K562 (cell line): Measurements from ENCODE around the gene LRRC41. TPM values are rescaled to one million over a fixed set of nuclear protein-coding genes. Genes with fewer than 3 reads are reported as not detected.

ENCODE experiments used
- BCLAF1 ChIP-seq, 2 experiments: fragments of 450-650 bp in 1 of 2; IDR thresholded peaks; 2 replicates each; pipeline ENCODE4 v1.6.1; 2011 to 2017; ENCODE audit warnings: low read depth in 2 of 2, antibody characterized with exemption in 1 of 2, borderline replicate concordance in 1 of 2, low read length in 1 of 2, mild to moderate bottlenecking in 1 of 2, mixed read lengths in 1 of 2; ENCODE audit not compliant: control insufficient read depth in 1 of 2
- KAT7 ChIP-seq: sonication (generic); formaldehyde crosslinking; IDR thresholded peaks from 2 replicates; pipeline ENCODE4 v1.8.0; 2022; ENCODE audit warnings: missing genetic modification reagents, mild to moderate bottlenecking, borderline replicate concordance
- NELFE ChIP-seq: IDR thresholded peaks from 2 replicates; pipeline ENCODE4 v1.6.1; 2011; ENCODE audit warnings: mild to moderate bottlenecking; ENCODE audit not compliant: insufficient read depth, insufficient read length
- NKRF ChIP-seq: fragments of 450-650 bp; IDR thresholded peaks from 2 replicates; pipeline ENCODE4 v1.6.1; 2016; ENCODE audit warnings: borderline replicate concordance
- NRF1 ChIP-seq, 2 experiments: fragments of 450-650 bp; IDR thresholded peaks in 1 of 2; conservative IDR thresholded peaks in 1 of 2; 2 replicates each; pipeline ENCODE4 v1.6.1; 2014; ENCODE audit warnings: mild to moderate bottlenecking in 2 of 2
- RBM14 ChIP-seq: fragments of 200-400 bp; formaldehyde crosslinking; IDR thresholded peaks from 2 replicates; pipeline ENCODE4 v1.6.1; 2018; ENCODE audit warnings: low read depth, mild to moderate bottlenecking, low read length, moderate library complexity, borderline replicate concordance; ENCODE audit not compliant: insufficient read depth
- SOX6 ChIP-seq: fragments of 450-650 bp; IDR thresholded peaks from 2 replicates; pipeline ENCODE4 v1.6.1; 2014; ENCODE audit warnings: mild to moderate bottlenecking
- TAF1 ChIP-seq: IDR thresholded peaks from 2 replicates; pipeline ENCODE4 v1.6.1; 2011; ENCODE audit warnings: mild to moderate bottlenecking, low read length, moderate library complexity; ENCODE audit not compliant: insufficient read depth, control insufficient read depth, severe bottlenecking; ENCODE audit errors: extremely low read depth
- YY1 ChIP-seq, 3 experiments: IDR thresholded peaks; 2 replicates each; pipeline ENCODE4 v1.6.1; 2011; ENCODE audit warnings: low read length in 2 of 3, mild to moderate bottlenecking in 2 of 3, moderate library complexity in 2 of 3, borderline replicate concordance in 1 of 3, control low read depth in 1 of 3, low read depth in 1 of 3; ENCODE audit not compliant: insufficient read depth in 3 of 3, insufficient replicate concordance in 2 of 3, control insufficient read depth in 1 of 3, insufficient read length in 1 of 3; ENCODE audit errors: extremely low read depth in 1 of 3
- ZBTB49 ChIP-seq: sonication (generic); formaldehyde crosslinking; IDR thresholded peaks from 2 replicates; pipeline ENCODE4 v1.8.0; 2022; ENCODE audit warnings: missing genetic modification reagents, mild to moderate bottlenecking, borderline replicate concordance
- ZNF561 ChIP-seq: fragments of 450-650 bp; formaldehyde crosslinking; conservative IDR thresholded peaks from 2 replicates; pipeline ENCODE4 v1.4.0; 2020; ENCODE audit warnings: mild to moderate bottlenecking, moderate library complexity
- polyA plus RNA-seq, 8 experiments: library from polyadenylated mRNA; depleted of rRNA in 4 of 8; stranded (reverse) in 5 of 8; unstranded in 3 of 8; fragments of >200 nt; fragmentation: Nextera tagmentation in 2 of 8; fragmentation: Illumina TruSeq in 1 of 8; extraction: Ambion mirVana in 2 of 8; extraction: Trizol in 1 of 8; gene quantifications; 2 replicates each; pipeline versions ENCODE4 v1.2.1 to v1.2.3, GENCODE V29; 2011 to 2014; ENCODE audit warnings: inconsistent platforms in 1 of 8, missing spikeins in 1 of 8
- total RNA-seq, 7 experiments: library from RNA; depleted of rRNA in 6 of 7; stranded (reverse); fragments of >200 nt in 6 of 7; fragmentation: Illumina TruSeq in 2 of 7; extraction: Trizol in 2 of 7; gene quantifications; 2 replicates each; pipeline versions ENCODE4 v1.2.1 to v1.2.3, GENCODE V29; 2011 to 2021; ENCODE audit warnings: low replicate concordance in 1 of 7

LRRC41 gene
- total and polyA plus RNA-seq, 9 of the 15 experiments (the other 6 are each of a cell fraction or from before 2014, with no cell fraction given): 10.5 to 64.7 (median 44.2) TPM

GRCh38 chr1:46300673-46301405 is 2.6 kb downstream of the LRRC41 start (continued):
- TF ChIP-seq NKRF: no peak
- TF ChIP-seq ZBTB49: no peak
- no peak for TF ChIP-seq BCLAF1 (IDR thresholded peaks at IDR 0.05; ENCODE audit: borderline replicate concordance in 1 of 2, control insufficient read depth in 1 of 2, low read depth in 2 of 2, low read length in 1 of 2)
- TF ChIP-seq NRF1 (conservative IDR thresholded peaks at IDR 0.05 in 1 of 2, IDR thresholded peaks at IDR 0.05 in 1 of 2): no peak
- TF ChIP-seq KAT7 (CRISPR knock-in tag): 0 out of 2 replicates have a peak, but pooled peaks have one; percentile 73
- no peak for TF ChIP-seq SOX6
- no peak for TF ChIP-seq RBM14
- 0 out of 2 replicates have a peak, but pooled peaks have one; percentile 23 for TF ChIP-seq ZNF561
- no peak for TF ChIP-seq YY1 (IDR thresholded peaks at IDR 0.05; ENCODE audit: borderline replicate concordance in 1 of 3, control insufficient read depth in 1 of 3, extremely low read depth in 1 of 3, insufficient read depth in 3 of 3, insufficient read length in 1 of 3, insufficient replicate concordance in 2 of 3, low read depth in 1 of 3, low read length in 2 of 3)
- TF ChIP-seq NELFE: no peak
- peak; percentile 4 for TF ChIP-seq TAF1
